GM18870 (cell line): ENCODE data around the gene GDF7.

Experiments used
- ATAC-seq: cut with Tn5 transposase; IDR thresholded peaks from one replicate; pipeline ENCODE4 v1.9.1; 2021; ENCODE audit warnings: moderate library complexity; ENCODE audit not compliant: unreplicated experiment

GDF7 gene

DNA sequence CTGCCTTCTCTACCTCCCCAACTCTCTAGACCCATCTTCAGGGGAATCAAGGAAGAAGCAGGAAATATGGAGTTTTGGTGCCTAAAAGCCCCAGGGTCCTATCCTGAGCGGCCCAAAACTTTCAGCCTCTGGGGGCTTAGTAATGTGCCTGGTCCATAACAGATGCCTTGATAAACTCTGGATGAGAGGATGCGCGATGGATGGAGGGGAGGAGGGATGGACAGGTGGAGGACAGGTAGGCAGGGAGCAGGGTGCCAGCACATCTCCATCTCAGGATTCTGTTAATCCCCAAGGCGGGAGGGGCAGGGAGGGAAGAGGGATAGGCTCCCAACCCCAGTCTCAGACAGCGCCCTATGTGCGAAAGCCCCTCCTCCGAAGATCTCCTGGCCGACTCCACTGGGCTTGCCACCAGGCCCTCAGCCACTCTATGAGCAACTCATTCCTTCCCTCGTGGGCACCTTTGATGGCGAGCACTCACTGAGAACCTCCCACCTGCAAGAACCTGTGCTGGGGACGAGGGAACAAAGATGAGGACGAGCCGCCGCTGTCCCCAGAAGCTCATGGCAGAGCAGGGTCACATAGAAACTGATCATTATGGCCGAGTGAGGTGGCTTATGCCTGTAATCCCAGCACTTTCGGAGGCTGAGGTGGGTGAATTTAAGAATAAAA, 39.1 kb upstream of the GDF7 start:
- no peak for ATAC-seq

- ATAC-seq, result no peak
Observed at GRCh38 chr2:20629181-20629580, 37.8 kb upstream of the GDF7 start.

GRCh38 chr2:20629581-20630171, 37.3 kb upstream of the GDF7 start:
- ATAC-seq, result no peak

DNA sequence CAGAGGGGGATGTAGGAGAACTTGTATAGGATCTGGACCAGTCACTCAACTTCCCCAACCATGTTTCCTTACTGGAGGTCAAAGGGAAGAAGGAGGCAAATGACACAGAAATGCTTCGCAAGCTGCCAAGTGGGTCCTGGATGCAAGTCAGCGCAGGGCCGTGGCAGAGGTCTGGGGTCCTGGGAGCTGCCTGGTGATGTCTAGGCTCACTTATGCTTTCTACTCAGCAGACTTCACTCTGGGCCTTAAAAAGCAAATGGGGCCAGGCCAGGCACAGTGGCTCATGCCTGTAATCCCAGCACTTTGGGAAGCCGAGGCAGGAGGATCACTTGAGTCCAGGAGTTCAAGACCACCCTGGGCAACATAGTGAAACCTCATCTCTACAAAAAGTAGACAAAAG, 36.0 kb upstream of the GDF7 start:
- ATAC-seq, result no peak

DNA sequence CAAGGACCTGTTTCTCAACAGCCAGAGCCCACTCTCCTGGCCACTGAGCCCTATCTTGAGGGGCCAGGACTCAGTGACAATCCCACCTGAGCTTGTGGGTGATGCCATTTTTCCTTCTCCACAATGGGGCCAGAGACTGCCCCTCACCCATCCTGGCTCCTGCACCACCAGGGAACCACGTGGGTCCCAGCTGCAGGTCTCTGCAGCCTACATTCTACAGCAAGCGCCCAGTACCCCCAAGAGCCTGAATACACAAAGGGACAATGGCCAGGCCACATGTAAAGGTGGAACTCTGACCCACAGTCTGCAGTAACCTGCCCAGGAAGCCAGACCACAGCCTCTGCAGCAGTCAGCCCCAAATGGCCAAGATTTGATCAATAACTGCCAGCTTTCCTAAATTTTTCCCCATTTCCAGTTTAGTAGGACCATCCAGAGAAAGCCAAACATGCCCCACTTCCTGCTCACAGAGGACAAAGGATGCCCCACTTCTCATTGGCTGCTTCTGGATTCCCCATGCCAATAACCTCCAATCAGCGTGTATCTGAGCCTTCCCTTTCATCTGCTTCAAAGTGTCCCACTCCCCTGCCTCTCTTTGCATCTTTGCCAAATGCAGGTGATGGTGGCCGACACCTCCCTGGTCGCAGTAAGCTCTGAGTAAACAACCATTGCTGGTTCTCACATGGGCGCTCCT, 35.2 kb upstream of the GDF7 start:
- ATAC-seq, result no peak

DNA sequence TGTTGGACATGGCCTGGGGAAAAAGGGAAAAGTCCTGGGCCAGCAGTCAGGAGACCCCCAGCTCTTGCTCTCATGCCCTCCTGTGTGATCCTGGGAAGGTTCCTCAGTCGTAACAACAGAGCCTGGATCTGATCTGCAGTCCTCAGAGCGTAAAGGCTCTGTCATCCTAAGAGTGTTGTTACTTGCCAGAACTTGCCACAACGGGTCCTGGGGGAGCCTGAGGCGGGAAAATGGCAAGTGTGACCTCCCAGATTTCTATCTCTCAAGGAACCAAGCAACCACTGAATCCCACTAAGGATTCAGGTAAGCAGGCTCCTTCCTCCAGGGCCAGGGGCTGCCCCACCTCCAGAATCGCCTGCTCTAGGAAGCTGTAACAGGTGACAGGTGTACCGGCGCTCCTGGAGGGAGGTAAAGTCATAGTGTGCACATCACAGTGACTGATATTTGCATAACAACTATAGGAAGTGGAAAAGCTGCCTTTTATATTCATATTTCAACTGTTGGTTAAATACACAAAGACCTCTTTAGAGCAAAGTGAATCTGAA, 34.4 kb upstream of the GDF7 start:
- no peak for ATAC-seq

DNA sequence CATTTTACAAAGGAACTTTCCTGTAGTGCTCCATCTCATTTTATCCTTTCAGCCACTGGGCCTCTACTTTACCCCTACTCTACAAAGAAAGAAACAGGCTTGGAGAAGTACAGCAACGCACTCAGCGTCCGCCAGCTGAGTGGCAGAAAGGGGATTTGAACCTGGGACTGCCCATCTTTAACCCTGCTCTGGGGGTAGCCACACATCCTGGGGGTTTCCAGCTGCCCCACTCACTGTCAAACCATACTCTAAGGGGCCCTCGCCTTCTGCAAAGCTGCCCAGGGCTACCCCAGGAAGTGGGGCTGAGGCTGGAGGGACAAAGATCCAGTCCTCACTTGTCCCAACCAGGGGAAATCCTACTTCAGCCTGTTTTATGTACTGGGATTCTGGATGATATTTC, 33.9 kb upstream of the GDF7 start:
- ATAC-seq, result no peak

- no peak for ATAC-seq
Observed at GRCh38 chr2:20633794-20634506, 33.0 kb upstream of the GDF7 start.

DNA sequence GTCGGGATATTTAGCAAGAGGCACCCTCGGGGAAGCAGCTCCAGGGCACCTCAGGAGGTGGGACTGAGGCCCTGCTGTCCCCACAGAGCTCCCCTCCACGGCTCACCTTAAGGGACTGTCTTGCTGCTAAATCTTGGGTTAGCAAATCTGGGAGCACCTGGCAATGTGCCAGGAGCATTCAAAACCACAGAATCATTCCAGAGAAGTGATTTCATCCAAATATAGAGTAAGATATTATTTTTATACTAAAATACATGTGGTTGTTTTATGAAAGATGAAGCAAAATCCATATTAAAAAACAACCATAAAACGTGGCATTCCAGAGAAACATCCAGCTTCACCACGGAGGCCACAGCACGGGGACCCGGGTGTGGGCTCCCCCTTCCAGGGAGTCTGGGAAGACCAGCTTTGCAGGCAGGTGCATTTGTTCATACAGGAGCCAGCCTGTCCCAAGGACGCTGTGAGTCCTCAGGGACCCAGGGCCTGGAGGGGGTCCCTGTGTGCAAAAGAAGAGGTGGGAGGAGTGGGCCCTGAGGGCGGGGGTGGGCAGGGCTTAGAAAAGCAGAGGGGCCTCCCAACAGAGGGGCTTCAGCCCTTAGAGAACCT, 32.3 kb upstream of the GDF7 start:
- no peak for ATAC-seq

DNA sequence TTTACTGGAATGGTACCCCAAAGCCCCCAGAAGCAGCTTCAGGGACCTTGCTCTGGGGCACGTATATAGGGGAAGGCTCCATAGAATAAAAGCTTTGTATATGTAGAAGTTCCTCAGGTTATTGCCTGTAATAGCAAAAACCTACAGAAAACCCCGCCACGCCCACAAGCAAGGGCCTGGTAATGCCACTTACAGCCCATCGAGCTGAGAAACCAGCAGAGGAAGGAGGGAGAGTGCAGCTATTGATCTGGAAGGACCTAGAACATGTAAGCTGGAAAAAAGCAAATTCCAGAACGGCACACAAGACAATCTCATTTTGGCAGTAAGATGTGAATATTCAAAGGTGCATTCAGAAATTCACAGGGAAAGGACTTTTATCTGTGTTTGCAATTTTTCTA, 31.8 kb upstream of the GDF7 start:
- ATAC-seq, result no peak

GRCh38 chr2:20635675-20636584, 31.0 kb upstream of the GDF7 start:
- no peak for ATAC-seq

GRCh38 chr2:20637147-20637546, 29.8 kb upstream of the GDF7 start:
- ATAC-seq, result no peak

- ATAC-seq, result no peak
Observed at GRCh38 chr2:20638014-20638413, 28.9 kb upstream of the GDF7 start.

GRCh38 chr2:20638646-20639430, 28.1 kb upstream of the GDF7 start:
- no peak for ATAC-seq

- no peak for ATAC-seq
Observed at GRCh38 chr2:20640411-20641122, 26.4 kb upstream of the GDF7 start.

GRCh38 chr2:20641123-20641985, 25.6 kb upstream of the GDF7 start:
- no peak for ATAC-seq

- peak; percentile 86 for ATAC-seq
Observed at GRCh38 chr2:20642055-20642971, 24.6 kb upstream of the GDF7 start.
